ENCODE measurements around the gene SCN3B.

GRCh38 chr11:123586568-123586967 lies 67.9 kb downstream of the SCN3B start:
- TF ChIP-seq CTCF (conservative IDR thresholded peaks at IDR 0.05), result no peak
- TF ChIP-seq ZFX (IDR thresholded peaks at IDR 0.05), result no peak

Measured in C4-2B (cell line).